ENCODE measurements around the gene RAB37.

The RAB37 gene

DNA sequence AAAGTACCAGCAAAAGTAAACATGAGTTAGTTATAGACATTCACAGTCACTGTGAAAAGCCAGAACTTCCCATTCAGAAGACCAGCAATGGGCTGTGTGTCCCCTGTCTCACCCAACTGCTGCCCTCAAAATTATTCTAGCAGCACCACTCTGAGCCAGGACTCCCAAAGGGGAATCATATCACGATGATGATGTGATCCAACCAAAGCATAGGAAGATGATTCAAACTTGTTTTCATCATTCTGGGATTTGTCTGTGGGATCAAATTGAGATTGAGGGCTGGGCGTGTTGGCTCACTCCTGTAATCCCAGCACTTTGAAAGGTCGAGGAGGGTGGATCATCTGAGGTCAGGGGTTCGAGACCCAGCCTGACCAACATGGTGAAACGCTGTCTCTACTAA is 45.5 kb downstream of the RAB37 start:
- DNase-seq, result no peak

- no peak for DNase-seq
Measured at GRCh38 chr17:74784125-74784810, 47.2 kb downstream of the RAB37 start.

DNA sequence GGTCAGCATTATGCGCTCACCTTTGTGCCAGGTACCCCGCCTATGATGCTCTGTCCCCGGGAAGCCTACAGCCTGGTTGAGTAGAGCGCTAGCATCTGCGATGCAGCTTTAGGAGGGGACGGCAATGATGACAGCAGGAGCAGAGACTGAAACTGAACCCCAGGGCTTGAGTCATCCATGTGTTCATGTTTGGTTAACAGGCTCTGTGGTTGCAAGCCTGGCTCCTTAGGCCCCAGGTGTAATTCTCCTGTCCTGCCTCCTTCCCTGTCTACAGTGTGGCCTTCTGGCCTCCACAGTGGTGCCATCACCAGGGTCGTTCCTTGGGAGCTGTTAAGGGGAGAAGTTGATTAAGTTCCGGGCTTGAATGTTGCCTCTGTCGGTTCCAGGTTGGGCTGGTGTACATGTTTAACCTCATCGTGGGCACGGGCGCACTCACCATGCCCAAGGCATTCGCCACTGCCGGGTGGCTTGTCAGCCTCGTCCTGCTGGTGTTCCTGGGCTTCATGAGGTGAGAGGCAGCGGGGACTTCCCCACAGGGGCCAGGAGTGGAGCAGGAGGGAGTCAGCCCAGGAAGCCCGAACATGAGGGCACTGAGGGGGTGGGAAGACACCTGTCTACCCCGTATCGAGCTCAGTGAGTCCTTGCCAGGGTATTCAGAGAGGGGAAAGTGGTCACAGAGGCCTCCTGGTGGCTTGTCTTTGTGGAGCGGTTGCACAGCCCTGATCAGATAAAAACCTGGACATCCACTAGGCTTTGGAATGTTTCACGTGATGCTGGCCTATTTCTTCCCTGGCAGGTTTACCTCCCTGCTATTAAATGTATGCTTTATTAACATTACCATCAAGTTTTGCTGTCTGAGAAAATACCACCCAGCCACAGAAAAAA is 48.3 kb downstream of the RAB37 start:
- no peak for DNase-seq

DNA sequence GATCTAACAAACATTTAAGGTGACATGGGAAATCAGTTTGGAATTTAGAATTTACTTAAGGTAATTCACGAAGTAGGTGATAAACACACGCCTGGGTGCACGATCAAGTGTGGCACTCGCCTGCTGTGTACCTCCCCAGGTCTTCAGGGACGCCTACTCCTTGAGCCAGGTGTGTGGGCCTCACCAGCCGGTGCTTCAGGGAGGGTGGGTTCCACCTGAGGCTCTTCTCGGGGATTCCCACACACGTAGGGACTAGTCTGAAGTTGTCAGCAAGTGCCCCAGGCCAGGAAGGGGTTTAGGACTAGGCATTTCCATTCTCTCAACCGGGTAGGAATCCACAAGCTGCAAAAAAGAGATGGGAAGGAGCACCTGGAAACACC is 48.9 kb downstream of the RAB37 start:
- DNase-seq, result no peak

DNA sequence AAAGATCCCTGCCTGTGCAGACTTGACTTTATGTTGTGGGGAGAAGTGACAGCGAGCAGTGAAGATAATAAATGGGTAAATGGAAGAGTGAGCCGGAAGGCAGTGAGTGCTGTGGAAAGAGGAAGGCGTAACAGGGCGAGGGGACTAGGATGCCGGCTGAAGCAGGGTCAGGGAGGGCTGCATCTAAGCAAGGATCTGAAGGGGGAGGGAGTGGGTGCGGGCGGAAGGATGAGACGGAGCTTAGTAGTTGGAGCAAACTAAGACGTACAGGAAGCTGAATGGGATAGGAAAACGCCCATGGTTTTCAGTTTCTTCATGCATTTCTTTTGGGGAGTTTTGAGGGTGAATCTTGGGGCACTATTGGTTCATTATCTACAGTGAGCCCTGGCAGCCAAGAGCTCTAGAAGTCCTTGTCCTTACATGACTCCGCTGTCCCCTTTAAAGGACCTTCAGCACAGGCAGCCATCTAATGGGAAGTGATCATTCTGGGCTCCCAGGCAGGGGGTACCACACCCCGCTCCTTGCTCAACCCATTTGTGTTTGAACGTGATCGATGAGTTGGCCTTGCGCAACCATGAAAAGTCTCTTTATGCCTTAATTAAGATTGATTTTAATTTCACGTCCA is 49.5 kb downstream of the RAB37 start:
- no peak for DNase-seq

GRCh38 chr17:74790161-74791058 is 53.4 kb downstream of the RAB37 start:
- no peak for DNase-seq

DNA sequence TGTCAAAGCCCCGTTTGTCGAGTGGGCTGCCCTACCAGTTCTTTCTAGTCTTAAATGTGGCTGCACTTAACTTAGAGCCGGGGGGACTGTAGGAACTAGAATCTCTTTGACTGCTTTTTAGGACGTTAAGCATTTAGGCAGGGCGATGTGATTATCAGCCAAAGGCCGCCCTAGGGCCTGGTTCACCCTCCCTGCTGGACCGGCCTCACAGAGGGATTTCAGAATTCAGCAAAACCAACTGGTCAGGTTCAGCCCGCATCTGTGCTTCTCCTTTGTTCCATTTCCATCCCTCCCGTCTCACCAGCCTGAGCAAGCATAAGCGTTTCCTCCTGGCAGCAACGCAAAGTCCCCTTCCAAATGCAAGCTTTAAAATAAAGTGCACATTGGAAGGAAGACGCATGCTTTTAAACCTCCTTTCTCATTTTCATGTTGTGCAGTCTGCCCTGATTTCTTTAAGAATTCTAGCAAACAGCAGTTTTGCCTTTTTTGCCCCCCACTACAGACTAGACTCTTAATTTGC is 55.6 kb downstream of the RAB37 start:
- DNase-seq, result no peak

GRCh38 chr17:74795327-74796020 is 58.4 kb downstream of the RAB37 start:
- no peak for DNase-seq

- no peak for DNase-seq
Measured at GRCh38 chr17:74796211-74796610, 59.2 kb downstream of the RAB37 start.

DNA sequence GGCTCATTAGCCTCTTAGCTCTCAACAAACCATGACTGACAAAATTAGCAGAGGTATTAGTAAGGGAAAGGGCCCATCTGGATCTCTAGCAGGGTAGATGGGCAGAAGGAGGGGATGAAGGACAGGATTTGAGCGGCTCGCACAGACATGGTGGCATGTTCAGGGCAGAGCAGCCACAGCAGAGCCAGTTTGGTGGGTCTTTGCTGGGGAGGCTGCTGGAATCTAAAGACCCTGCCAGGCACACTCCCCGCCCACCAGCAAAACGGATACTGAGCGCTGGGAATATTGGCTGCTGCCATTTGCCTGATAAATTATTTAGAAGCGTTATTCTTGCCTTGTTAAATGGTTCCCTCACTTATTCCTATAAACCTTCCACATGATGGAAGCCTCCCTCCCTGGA is 59.8 kb downstream of the RAB37 start:
- DNase-seq, result no peak

All from NCI-H82 (cell line).